ENCODE measurements around the gene COX7A2.
A peak's percentile ranks its signal among the peaks of the same experiment; 100 is the strongest.

COX7A2 gene

DNA sequence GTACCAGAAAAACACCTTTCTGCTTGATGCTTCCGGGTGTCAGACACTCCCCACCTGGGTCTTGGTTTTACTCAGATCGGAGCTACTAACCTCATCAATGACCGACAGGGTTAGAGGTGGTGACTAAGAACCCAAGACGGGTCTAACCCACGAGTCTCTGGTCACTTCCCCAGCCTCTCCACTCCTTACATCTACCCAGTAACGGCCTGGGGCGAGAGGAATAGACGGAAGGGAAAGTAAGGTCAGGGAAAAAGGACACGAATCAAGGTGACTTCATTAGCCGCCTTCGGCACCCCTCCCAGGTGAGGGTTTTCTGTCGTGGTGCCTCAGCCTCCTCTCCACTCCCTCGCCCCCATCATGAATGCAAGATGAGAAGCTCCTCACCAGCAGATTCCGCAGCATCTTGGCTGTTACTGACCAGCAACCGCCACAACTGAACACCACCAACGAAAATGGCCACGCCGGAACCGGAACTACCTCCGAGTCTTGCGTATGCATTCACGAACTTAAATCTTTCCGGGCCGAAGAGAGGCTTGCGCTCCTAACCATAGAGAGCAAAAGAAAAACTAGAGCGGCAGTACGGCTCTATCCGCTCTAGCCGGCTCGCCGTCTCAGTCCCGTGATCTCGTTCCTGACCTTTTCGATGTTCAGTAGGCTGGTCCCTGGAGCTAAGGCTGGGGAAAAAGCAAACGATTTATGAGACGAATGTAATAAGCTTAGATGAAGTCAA is at the start of gene COX7A2:
Gene COX7A2, minus strand, starts transcription at position 469 of the 730 bp plus-strand sequence. Its CDS starts 67 bp downstream, at position 402.
- DNase-seq (ENCODE audit: low read depth in 2 of 2), result peak; percentile 74 to 77

DNA sequence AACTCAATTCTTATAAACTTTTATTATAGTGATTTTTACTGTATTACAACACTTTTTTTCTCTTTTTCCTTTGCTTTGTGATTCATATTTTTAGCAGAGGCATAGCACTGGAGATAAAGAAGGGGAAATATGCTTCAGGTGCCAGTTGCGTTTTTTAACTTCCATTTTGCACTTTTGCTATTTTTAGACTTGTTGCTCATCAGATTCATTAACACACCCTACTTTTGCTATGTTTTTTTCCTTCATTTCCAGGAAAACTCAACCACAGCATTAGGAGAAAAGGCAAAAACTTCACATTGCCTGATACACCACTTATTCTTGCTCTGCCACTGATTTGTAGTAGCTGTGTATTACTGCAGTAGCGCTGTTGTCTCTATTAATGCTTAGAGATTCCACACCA is 49.0 kb upstream of the COX7A2 start:
- DNase-seq (ENCODE audit: low read depth in 2 of 2), result no peak

DNA sequence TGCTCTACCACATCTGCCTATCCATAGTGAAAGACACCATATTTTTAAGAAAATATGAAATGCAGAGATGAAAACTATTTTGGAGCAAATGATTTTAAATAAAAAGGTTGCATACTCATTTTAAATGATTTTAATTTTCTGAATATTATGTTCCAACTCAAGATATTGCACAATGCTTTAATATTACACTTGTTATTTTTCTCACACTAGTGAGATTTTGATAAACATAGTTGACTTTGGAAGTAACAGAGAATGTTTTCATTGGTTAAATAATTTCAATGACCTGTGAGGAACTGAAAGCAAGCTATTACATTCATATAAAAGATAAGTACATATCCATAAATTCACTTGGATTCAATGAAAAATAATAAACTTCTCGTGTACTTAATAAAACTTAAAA is 48.1 kb upstream of the COX7A2 start:
- DNase-seq (ENCODE audit: low read depth in 2 of 2), result no peak

GRCh38 chr6:75291331-75291730 is 47.7 kb upstream of the COX7A2 start:
- DNase-seq (ENCODE audit: low read depth in 2 of 2), result no peak

DNA sequence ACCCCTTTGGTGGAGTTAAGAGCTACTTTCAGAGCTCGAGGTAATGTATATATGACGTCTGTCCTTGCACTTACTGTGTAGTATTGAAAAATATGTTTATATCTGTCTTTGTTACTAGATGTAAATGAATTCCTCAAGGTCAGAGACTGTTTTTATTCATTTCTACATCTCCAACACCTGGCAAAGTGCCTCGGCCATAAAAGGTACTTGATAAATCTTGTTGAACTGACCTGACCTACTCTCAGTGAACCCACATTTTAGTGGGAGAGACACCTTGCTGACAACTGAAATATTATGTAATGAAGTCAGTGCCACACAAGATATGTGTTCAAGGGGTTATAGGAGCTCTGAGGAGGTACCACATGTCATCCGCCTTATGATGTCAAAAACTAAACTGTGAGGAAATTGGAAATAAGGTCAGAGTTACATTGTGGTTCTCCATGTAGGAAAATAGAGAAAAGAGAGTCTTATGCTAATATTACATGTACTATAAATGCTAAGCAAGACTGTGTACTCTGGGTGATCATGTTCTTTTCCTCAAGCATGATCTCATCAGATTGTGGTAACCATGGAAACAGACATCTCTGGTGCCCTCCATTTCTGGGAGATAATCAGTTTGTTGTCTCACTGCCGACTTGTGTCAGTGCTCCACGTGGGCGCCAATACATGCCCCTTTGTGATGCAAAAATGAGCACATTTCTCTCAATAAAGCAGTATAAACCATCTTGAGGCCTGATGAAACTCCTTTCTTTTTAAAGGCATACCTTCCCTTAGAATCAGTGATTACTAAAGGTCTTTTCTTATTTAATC is 46.7 kb upstream of the COX7A2 start:
- DNase-seq (ENCODE audit: low read depth in 2 of 2), result no peak

DNA sequence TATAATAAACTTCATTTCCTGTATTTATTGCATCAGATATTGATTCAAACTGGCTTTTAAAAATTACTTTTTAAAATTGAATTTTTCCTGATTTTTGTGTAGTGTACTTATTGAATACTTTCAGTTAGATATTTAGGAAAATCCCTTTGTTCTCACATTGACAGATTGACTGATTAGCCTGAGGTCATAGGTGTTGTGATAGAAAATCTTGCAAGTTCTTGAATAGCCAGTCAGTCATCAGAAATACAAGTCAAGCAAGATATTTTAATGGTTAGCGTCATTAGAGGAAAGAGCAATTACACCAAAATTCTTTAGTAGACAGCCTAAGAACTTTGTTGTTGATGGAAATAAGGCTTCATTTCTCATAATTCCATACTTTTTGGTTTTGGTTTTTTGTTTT is 44.4 kb upstream of the COX7A2 start:
- DNase-seq (ENCODE audit: low read depth in 2 of 2), result no peak

DNA sequence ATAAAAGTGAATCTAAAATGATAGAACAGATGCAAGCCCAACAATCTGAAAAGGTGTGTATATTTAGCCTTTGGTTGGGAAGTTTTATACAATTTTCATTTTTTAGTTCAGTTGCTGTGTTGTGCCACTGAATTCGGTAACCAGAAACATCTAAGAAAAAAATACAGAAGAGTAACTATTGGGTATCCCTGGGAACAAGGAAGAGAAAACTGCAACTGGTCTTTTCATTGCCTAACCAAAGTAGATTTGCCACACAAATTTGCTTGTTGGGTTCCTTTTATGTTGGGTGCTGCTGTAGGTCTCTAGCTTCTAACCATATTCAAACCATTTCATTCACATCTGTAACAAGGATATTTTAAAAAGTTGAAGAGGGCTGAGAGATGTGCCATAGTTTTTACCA is 43.8 kb upstream of the COX7A2 start:
- DNase-seq (ENCODE audit: low read depth in 2 of 2), result no peak

- DNase-seq (ENCODE audit: low read depth in 2 of 2), result no peak
Measured at GRCh38 chr6:75286955-75287354, 43.4 kb upstream of the COX7A2 start.

GRCh38 chr6:75285283-75285639 is 41.7 kb upstream of the COX7A2 start:
- no peak for DNase-seq (ENCODE audit: low read depth in 2 of 2)

- peak; percentile 93 to 94 for DNase-seq (ENCODE audit: low read depth in 2 of 2)
Measured at GRCh38 chr6:75284632-75285282, 41.2 kb upstream of the COX7A2 start, which contains the start of gene TMEM30A. Gene TMEM30A (minus strand): TSS chr6:75284792. CDS start chr6:75284638, 154 bp downstream.

GRCh38 chr6:75283907-75284631 is 40.5 kb upstream of the COX7A2 start:
- DNase-seq (ENCODE audit: low read depth in 2 of 2), result peak in 1 of 2 donors; percentile 14

DNA sequence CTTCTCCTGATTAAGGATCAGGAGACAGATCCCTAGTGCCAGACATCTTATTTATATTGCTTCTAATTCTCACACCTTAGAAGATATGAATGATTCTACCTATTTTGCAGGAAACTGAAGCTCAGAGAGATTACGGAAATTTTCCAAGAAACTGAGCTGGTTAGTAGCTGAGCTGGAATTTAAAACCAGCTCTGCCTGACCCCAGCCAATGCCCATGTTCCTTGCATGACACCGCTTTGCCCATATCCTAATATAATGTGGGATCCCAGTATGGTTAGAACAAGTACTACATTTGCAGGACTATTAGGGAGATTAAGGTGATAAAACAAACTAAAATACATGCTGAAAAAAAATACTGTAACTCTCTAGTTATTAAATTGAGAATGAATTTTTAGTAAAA is 39.1 kb upstream of the COX7A2 start:
- no peak for DNase-seq (ENCODE audit: low read depth in 2 of 2)

DNA sequence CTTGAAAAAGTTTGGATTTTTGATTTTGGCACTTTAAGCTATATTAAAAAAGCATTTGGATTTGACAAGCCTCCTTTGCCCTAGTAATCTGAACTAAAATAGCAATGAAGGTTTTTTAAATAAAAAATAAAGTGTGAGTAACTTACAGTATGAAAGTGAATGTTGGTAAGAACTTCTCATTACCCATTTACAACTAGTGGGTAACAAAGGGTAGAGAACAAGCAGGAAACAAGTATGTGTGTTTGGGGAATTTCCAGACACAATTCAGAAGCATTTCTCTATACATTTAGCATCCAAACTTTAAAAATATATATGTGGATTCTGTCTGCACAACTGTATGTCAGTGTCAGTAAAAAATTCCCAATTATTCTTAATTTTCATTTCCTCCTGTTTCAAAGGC is 38.1 kb upstream of the COX7A2 start:
- DNase-seq (ENCODE audit: low read depth in 2 of 2), result no peak

GRCh38 chr6:75280131-75280855 is 36.7 kb upstream of the COX7A2 start:
- DNase-seq (ENCODE audit: low read depth in 2 of 2), result no peak

DNA sequence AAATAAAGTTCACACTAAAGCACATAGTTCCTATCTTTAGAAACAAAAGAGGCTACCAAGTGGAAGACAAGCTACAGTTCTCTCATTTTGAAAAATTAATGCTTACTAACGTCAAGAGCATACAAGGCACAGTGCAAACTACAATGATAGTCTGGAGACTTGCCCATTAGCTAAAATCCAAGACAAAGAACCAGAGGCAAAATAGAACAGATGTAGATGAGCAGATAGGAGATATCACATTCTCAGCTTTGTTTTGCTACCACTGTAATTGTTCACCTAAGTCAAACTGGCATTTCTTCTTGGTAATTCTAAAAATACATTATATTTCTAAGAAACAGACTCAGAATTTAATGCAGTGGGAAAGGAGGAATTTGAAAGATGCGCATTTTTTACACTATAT is 35.8 kb upstream of the COX7A2 start:
- no peak for DNase-seq (ENCODE audit: low read depth in 2 of 2)

- no peak for DNase-seq (ENCODE audit: low read depth in 2 of 2)
Measured at GRCh38 chr6:75278474-75279077, 35.0 kb upstream of the COX7A2 start.

DNA sequence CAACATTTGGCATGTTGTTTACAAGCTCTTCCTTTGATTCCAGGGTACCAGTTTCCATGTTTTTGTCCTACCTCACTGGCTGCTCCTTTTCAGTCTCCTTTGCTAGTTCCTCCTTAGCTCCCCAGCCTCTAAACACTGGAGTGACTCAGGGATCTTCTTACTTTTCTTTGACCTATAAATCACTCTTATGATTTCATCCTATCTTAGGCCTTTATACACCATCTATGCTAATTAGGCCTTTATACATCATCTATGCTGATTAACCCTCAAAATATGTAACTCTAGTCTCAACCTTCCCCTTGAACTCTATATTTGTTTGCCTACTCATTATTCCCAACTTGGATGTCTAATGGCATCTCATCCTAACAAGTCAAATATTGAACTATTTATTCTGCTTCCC is 31.5 kb upstream of the COX7A2 start:
- DNase-seq (ENCODE audit: low read depth in 2 of 2), result no peak

- no peak for DNase-seq (ENCODE audit: low read depth in 2 of 2)
Measured at GRCh38 chr6:75273009-75273408, 29.4 kb upstream of the COX7A2 start.

GRCh38 chr6:75272145-75272840 is 28.7 kb upstream of the COX7A2 start:
- no peak for DNase-seq (ENCODE audit: low read depth in 2 of 2)

DNA sequence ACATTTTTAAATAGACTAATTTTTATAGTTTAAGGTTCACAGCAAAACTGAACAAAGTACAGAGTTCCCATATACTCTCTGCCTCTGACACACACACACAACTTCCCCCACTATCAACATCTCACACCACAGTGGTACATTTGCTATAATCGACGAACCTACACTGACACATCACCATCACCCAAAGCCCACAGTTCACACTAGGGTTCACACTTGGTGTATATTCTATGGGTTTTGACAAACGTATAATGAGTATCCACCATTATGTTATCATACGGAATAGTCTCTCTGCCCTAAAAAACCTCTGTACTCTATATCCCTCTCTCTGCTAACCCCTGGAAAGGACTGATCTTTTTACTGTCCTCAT is 25.4 kb upstream of the COX7A2 start:
- no peak for DNase-seq (ENCODE audit: low read depth in 2 of 2)
